ENCODE data around the gene PBX3. TPM values are rescaled to one million over a fixed set of nuclear protein-coding genes. Genes with fewer than 3 reads are reported as not detected.

The PBX3 gene
- total and polyA plus RNA-seq, 9 of the 15 experiments (the other 6 are each of a cell fraction or from before 2014, with no cell fraction given), result 0.14 to 5.8 (median 0.92) TPM

- ChIA-PET POLR2A (no interaction called here), CTCF (ENCODE audit: low intra/inter-chr PET ratio) (no interaction called here)
- WGBS (ENCODE audit: insufficient coverage, low coverage, missing lambda C conversion rate), result under 1% methylated on average over 9 of the region's 9 CpGs
- Histone ChIP-seq H3K9me1 (ENCODE audit: control insufficient read depth, insufficient read depth, low read length) (no peaks in the 10 kb centered on the region), H3K4me1 (replicated peaks in 1 of 2; ENCODE audit: control insufficient read depth in 2 of 2, insufficient read depth in 2 of 2, low read length in 2 of 2) (no peaks in the 10 kb centered on the region), H3K79me2 (ENCODE audit: control insufficient read depth, insufficient read depth, low read length) (no peaks in the 10 kb centered on the region), H3K9me3 (replicated peaks; ENCODE audit: control insufficient read depth, insufficient read depth, low read depth, low read length) (no peaks in the 10 kb centered on the region), H3K9ac (ENCODE audit: insufficient read depth in 1 of 2, low read depth in 2 of 2, low read length in 2 of 2) (no peak overlapping the region), H2AFZ (ENCODE audit: low read depth, low read length) (no peak overlapping the region), H3K4me3 (no peak overlapping the region), H3K4me2 (ENCODE audit: insufficient read depth, low read length) (no peak overlapping the region), H3K36me3 (ENCODE audit: control insufficient read depth, insufficient read depth, low read length) (no peaks in the 10 kb centered on the region), H3K27me3 (ENCODE audit: control insufficient read depth in 2 of 2, insufficient read depth in 2 of 2, low read length in 2 of 2) (no peaks in the 10 kb centered on the region), H4K20me1 (replicated peaks; ENCODE audit: control insufficient read depth, insufficient read depth, low read length) (no peaks in the 10 kb centered on the region), H3K27ac (ENCODE audit: extremely low read depth, low read depth, low read length) (no peak overlapping the region)
- no peak for DNase-seq (ENCODE audit: extremely low read depth in 1 of 4, low spot score in 3 of 4)
- intact Hi-C loops (cut with micrococcal nuclease), result no loop called here
- TF ChIP-seq CBX5 (IDR thresholded peaks at IDR 0.05; ENCODE audit: borderline replicate concordance, low read depth) (no peak), RCOR1 (IDR thresholded peaks at IDR 0.05; ENCODE audit: borderline replicate concordance in 1 of 2, low read depth in 2 of 2, low read length in 2 of 2) (no peak), CTBP1 (IDR thresholded peaks at IDR 0.05; ENCODE audit: borderline replicate concordance) (no peak), SIN3A (IDR thresholded peaks at IDR 0.05; ENCODE audit: borderline replicate concordance in 2 of 2, control insufficient read depth in 1 of 2, low read depth in 2 of 2, low read length in 2 of 2) (no peak), TAF1 (IDR thresholded peaks at IDR 0.05; ENCODE audit: control insufficient read depth, extremely low read depth, insufficient read depth, low read length, severe bottlenecking) (no peak), STAT5B (CRISPR knock-in tag; IDR thresholded peaks at IDR 0.05) (no peak), ZBTB26 (CRISPR knock-in tag; IDR thresholded peaks at IDR 0.05) (no peak), DEAF1 (CRISPR knock-in tag; IDR thresholded peaks at IDR 0.05) (no peak), E4F1 (CRISPR knock-in tag; IDR thresholded peaks at IDR 0.05; ENCODE audit: borderline replicate concordance) (no peak), ZBTB49 (CRISPR knock-in tag; IDR thresholded peaks at IDR 0.05; ENCODE audit: borderline replicate concordance) (no peak), RBM14 (IDR thresholded peaks at IDR 0.05; ENCODE audit: borderline replicate concordance, insufficient read depth, low read depth, low read length) (no peak), ETV5 (CRISPR knock-in tag; IDR thresholded peaks at IDR 0.05; ENCODE audit: low read depth) (no peak), FOXA3 (CRISPR knock-in tag; conservative IDR thresholded peaks at IDR 0.05 in 1 of 2, IDR thresholded peaks at IDR 0.05 in 1 of 2) (no peak), ZBTB7A (IDR thresholded peaks at IDR 0.05; ENCODE audit: borderline replicate concordance, control insufficient read depth, low read depth, low read length) (no peak)
- no peak for ATAC-seq
- no peak for FAIRE-seq
- in situ Hi-C loops (cut with MboI), result no loop called here
- BruUV-seq (replicated peaks), result no TSS peak
These were observed 109.2 kb downstream of the PBX3 start for GRCh38 chr9:125856331-125856730.
